22Rv1 (cell line): ENCODE data around the gene F2R.

ENCODE experiments used
- ZFX ChIP-seq: fragments of 450-650 bp; IDR thresholded peaks from 2 replicates; pipeline ENCODE4 v1.6.1; 2017; ENCODE audit warnings: antibody characterized with exemption, borderline replicate concordance
- TF ChIP-seq, protein P1 (sequence below): fragments of 450-650 bp; IDR thresholded peaks from 2 replicates; pipeline ENCODE4 v1.5.1; 2017; ENCODE audit warnings: mild to moderate bottlenecking

DNA sequence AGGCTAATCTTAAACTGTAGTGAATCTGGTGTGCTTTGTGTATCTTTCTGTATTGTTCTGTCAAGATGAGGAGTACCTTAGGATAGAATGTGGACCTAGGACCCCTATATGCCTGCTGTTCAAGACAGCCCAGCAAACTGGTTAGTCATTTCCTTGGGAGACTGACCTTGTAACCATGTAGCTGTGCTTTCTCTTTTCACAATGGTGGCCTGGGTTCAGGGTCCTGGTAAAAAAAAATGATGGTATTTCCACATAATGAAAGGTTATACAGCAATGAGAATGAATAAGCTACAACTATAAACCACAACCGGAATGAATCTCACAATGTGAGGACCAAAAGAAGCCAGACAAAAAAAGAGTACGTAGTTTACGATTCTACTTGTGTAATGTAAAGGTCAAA, 66.5 kb downstream of the F2R start:
- TF ChIP-seq, protein P1, sequence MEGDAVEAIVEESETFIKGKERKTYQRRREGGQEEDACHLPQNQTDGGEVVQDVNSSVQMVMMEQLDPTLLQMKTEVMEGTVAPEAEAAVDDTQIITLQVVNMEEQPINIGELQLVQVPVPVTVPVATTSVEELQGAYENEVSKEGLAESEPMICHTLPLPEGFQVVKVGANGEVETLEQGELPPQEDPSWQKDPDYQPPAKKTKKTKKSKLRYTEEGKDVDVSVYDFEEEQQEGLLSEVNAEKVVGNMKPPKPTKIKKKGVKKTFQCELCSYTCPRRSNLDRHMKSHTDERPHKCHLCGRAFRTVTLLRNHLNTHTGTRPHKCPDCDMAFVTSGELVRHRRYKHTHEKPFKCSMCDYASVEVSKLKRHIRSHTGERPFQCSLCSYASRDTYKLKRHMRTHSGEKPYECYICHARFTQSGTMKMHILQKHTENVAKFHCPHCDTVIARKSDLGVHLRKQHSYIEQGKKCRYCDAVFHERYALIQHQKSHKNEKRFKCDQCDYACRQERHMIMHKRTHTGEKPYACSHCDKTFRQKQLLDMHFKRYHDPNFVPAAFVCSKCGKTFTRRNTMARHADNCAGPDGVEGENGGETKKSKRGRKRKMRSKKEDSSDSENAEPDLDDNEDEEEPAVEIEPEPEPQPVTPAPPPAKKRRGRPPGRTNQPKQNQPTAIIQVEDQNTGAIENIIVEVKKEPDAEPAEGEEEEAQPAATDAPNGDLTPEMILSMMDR, result no peak
- no peak for TF ChIP-seq ZFX
